22Rv1 (cell line): ENCODE measurements around the gene GPRIN2.
"Not testable (repeated sequence)": the region's sequence is repeated elsewhere in the genome, so short reads cannot be mapped to it uniquely, and the experiment has no call there.

ENCODE experiments used
- ZFX ChIP-seq: fragments of 450-650 bp; IDR thresholded peaks from 2 replicates; pipeline ENCODE4 v1.6.1; 2017; ENCODE audit warnings: antibody characterized with exemption, borderline replicate concordance
- TF ChIP-seq, protein P1 (sequence below): fragments of 450-650 bp; IDR thresholded peaks from 2 replicates; pipeline ENCODE4 v1.5.1; 2017; ENCODE audit warnings: mild to moderate bottlenecking

DNA sequence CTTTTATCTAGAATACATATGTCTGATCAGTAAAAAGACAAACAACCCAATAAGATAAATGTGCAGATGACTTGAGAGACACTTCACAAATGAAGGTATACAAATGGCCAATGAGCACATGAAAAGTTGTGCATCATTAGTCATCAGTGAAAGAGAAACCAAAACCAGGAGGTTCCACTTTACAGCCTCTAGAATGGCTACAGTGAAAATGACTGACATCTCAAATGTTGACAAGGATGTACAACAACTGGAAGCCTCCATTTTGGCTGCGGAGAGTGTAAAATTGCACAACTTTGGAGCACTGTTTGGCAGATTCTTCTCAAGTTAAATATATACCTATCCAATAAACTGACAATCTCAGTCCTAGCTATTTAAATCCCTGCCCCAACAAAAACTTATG lies 44.1 kb upstream of the GPRIN2 start:
- TF ChIP-seq, protein P1, sequence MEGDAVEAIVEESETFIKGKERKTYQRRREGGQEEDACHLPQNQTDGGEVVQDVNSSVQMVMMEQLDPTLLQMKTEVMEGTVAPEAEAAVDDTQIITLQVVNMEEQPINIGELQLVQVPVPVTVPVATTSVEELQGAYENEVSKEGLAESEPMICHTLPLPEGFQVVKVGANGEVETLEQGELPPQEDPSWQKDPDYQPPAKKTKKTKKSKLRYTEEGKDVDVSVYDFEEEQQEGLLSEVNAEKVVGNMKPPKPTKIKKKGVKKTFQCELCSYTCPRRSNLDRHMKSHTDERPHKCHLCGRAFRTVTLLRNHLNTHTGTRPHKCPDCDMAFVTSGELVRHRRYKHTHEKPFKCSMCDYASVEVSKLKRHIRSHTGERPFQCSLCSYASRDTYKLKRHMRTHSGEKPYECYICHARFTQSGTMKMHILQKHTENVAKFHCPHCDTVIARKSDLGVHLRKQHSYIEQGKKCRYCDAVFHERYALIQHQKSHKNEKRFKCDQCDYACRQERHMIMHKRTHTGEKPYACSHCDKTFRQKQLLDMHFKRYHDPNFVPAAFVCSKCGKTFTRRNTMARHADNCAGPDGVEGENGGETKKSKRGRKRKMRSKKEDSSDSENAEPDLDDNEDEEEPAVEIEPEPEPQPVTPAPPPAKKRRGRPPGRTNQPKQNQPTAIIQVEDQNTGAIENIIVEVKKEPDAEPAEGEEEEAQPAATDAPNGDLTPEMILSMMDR: not testable (repeated sequence)
- TF ChIP-seq ZFX: not testable (repeated sequence)
